IPS DF 6.9 (cell line): ENCODE results near the gene ACSF3.

Source experiments
- DNase-seq: peaks from one replicate; pipeline ENCODE4 v3.0.0-alpha.2; 2013; ENCODE audit warnings: low read depth, low spot score
- H3K27ac ChIP-seq: one replicate; pipeline ENCODE4 v1.5.1; 2013; ENCODE audit warnings: low read length, control low read depth
- H3K27me3 ChIP-seq: 2 replicates; pipeline ENCODE4 v1.6.1; 2013; ENCODE audit warnings: mild to moderate bottlenecking, low read length; ENCODE audit not compliant: control insufficient read depth, insufficient read depth
- H3K36me3 ChIP-seq: 2 replicates; pipeline ENCODE4 v1.6.1; 2013; ENCODE audit warnings: low read length; ENCODE audit not compliant: control insufficient read depth, insufficient read depth
- H3K4me1 ChIP-seq: 2 replicates; pipeline ENCODE4 v1.6.1; 2013; ENCODE audit warnings: low read length; ENCODE audit not compliant: control insufficient read depth, insufficient read depth
- H3K4me3 ChIP-seq: 2 replicates; pipeline ENCODE4 v1.5.1; 2013; ENCODE audit warnings: mild to moderate bottlenecking, low read length
- H3K9me3 ChIP-seq: 2 replicates; pipeline ENCODE4 v1.6.1; 2013; ENCODE audit warnings: low read length, inconsistent platforms; ENCODE audit not compliant: control insufficient read depth, insufficient read depth
- WGBS: extraction: QIAGEN DNeasy Blood & Tissue Kit; methylation state at CpG from one replicate; pipeline ENCODE4 v1.1.7; 2013; ENCODE audit warnings: mixed read lengths, missing lambda C conversion rate; ENCODE audit not compliant: insufficient read length, insufficient coverage; 5-methylcytosine and 5-hydroxymethylcytosine counted together

ACSF3 gene

DNA sequence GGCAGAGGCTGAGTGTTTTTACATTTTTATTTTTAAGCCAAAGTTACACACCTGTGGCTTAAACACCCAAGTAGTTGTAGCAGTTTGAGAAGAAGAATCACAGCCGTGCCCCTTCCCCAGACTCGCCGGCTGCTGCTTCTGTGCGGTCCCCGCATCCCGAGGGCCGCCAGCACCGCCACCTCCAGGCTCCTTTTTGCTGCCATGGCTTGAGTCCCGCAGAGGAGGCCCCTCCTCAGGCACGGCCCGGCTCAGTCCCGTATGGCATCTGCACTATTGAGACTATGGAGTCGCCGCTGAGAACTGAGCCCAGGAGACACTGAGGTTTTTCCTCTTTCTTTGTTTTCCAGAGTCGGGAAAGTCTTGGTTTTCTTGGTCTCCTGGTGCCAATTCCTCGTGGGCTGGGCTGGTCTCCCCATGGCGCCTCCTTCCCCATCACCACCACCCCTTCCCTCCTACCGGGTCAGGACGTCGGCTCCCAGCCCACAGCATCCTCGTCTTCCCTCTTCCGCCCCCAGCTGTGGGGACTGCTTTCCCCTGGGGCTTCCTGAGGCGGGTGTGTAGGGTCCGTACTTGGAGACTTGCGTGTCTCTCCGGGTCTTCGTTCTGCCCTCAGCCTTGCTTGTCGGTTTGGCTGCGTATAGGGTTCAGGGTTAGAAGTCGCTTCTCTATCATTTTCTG lies 45.3 kb downstream of the ACSF3 start:
- Histone ChIP-seq H3K9me3 (no peaks in the 10 kb centered on the region), H3K4me3 (no peak overlapping the region), H3K27me3 (no peaks in the 10 kb centered on the region), H3K27ac (no peak overlapping the region), H3K4me1 (no peaks in the 10 kb centered on the region), H3K36me3 (no peaks in the 10 kb centered on the region)
- no peak for DNase-seq
- no CpG with 5 or more reads among the region's 30 CpGs for WGBS

DNA sequence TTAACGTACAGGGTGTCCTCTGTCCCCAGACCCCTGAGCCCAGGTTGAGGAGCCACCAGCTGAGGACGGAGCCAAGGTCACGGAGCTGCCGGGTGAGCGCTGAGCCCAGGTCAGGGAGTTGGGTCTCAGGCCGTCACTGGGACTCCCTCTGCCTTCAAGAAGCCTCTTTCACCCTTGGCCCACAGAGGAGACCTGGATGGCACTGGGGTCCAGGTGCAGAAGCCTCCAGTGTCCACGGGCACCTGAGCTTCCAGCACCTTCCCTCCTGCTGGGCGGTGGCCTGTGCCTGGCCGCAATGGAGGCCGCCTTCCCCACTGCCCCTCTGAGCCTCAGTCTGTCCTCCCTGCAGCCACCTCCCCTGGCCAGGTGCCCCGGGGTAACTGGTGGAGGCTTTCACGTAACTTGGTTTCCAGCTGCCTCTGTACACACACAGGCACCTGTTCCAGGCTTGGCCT lies 46.3 kb downstream of the ACSF3 start:
- no CpG with 5 or more reads among the region's 12 CpGs for WGBS
- Histone ChIP-seq H3K4me3 (no peak overlapping the region), H3K9me3 (no peaks in the 10 kb centered on the region), H3K27ac (no peak overlapping the region), H3K4me1 (no peaks in the 10 kb centered on the region), H3K36me3 (no peaks in the 10 kb centered on the region), H3K27me3 (no peaks in the 10 kb centered on the region)
- no peak for DNase-seq

DNA sequence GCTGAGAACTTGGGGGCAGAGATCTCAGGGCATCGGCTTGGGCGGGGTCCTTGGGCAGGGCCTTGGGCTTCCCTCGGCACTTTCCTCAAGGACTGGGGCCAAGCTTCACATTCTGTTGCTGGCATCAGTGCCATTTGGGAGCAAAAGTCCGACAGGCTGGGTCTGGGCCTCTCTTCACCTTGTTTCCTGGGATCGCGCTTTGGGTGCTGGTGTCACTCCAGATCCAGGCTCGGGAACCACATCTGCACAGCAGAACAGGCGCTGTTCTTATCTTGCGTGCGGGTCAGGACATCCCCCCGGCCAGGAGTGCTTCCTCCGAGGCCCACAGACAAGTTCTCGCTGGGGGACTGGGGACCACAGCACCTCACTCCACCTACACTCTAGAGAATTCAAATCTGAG lies 46.7 kb downstream of the ACSF3 start:
- Histone ChIP-seq H3K4me3 (no peak overlapping the region), H3K4me1 (no peaks in the 10 kb centered on the region), H3K9me3 (no peaks in the 10 kb centered on the region), H3K27me3 (no peaks in the 10 kb centered on the region), H3K36me3 (no peaks in the 10 kb centered on the region), H3K27ac (no peak overlapping the region)
- no peak for DNase-seq
- no CpG with 5 or more reads among the region's 13 CpGs for WGBS

DNA sequence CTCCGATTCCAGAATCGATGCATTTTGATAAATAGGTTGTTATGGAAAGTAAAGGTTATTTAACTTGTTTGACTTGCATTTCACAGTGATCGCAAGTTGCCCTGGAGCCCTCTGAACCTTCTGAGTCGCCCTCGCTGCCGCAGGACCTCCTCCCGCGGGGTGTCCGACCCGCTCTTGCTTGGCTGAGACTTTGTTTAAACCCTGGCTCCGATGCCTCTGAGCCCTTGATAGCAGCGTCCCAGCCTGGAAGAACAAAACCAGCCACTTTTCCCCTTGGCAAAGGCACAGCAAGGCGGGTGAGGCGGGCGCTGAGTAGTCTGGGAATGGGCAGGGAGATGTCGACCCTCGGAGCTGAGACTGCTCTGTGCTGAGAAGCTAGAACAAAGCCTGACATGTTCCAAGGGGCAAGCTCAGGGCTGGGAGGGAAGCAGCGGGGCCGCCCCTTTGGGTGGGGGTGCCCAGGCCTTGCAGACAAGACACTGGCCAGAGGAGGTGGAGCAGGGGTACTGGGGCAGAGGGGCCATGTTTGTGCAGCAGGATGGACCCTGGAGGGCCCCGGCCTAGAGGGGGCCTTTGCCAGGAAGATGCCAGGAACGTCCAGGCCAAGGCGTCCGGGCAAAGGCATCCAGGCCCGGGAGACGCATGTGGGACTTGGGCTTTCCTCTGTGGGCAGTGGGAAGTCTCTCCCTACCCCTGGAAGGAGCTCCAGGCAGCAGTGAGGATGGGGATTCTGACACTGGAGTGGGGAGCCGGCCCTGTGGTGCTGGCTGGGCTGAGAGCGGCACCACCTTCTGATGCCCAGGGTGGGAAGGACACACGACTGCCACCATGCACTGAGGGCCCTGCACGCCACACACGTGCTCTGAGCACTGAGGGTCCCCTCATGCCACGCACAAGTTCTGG lies 47.6 kb downstream of the ACSF3 start:
- H3K36me3 ChIP-seq, result peaks cover 3% of the 10 kb centered on the region
- no peaks in the 10 kb centered on the region for H3K4me1 ChIP-seq
- no peaks in the 10 kb centered on the region for H3K27me3 ChIP-seq
- no peak overlapping the region for H3K27ac ChIP-seq
- no peaks in the 10 kb centered on the region for H3K9me3 ChIP-seq
- no peak for DNase-seq
- WGBS, result no CpG with 5 or more reads among the region's 31 CpGs
- no peak overlapping the region for H3K4me3 ChIP-seq

DNA sequence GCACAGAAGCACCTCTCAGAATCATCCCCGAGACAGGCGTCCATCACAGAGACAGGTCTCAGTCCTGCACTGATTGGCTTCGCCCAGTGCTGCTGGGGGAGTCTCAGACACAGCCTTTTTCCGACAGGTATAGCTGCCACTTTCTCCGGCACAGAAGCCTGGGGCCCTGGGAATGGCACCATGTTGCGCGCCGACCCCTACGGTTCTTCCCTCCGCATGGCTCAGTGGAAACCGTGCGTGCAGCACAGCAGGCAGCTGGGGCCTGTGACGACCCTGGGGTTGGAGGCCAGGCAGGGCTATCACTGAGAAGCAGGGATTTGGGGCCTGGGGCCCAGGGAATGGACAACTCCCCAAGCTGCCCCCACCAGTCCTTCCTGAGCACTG lies 48.2 kb downstream of the ACSF3 start:
- H3K27ac ChIP-seq, result no peak overlapping the region
- peaks cover 3% of the 10 kb centered on the region for H3K36me3 ChIP-seq
- no peak for DNase-seq
- H3K9me3 ChIP-seq, result no peaks in the 10 kb centered on the region
- no peak overlapping the region for H3K4me3 ChIP-seq
- H3K27me3 ChIP-seq, result no peaks in the 10 kb centered on the region
- WGBS, result no CpG with 5 or more reads among the region's 13 CpGs
- H3K4me1 ChIP-seq, result no peaks in the 10 kb centered on the region

DNA sequence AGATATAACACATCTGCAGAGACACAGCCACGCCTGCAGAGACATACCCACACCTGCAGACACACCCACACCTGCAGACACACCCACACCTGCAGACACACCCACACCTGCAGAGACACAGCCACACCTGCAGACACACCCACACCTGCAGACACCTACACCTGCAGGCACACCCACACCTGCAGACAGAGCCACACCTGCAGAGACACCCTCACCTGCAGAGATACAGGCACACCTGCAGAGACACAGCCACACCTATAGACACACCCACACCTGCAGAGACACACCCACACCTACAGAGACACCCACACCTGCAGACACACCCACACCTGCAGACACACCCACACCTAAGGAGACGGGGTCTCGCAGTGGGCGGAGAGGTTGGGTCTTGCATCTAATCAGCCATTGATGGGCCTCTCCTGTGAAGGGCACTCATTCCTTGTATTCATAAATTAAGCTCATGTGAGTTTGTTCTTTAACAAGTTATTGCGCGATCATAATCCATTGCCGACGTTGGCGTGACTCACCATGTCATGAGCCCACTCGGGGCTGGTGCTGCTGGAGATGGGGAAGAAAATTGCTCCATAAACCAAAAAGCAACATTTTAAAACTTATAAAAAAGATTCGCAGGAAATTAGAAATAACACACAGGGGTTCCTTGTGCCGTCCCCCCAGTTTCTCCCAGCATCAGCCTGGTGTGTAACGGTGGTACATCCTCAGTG lies 49.0 kb downstream of the ACSF3 start:
- H3K9me3 ChIP-seq, result no peaks in the 10 kb centered on the region
- H3K4me3 ChIP-seq, result no peak overlapping the region
- no peaks in the 10 kb centered on the region for H3K4me1 ChIP-seq
- H3K27me3 ChIP-seq, result no peaks in the 10 kb centered on the region
- peaks cover 3% of the 10 kb centered on the region for H3K36me3 ChIP-seq
- no peak overlapping the region for H3K27ac ChIP-seq
- no peak for DNase-seq
- no CpG with 5 or more reads among the region's 13 CpGs for WGBS

DNA sequence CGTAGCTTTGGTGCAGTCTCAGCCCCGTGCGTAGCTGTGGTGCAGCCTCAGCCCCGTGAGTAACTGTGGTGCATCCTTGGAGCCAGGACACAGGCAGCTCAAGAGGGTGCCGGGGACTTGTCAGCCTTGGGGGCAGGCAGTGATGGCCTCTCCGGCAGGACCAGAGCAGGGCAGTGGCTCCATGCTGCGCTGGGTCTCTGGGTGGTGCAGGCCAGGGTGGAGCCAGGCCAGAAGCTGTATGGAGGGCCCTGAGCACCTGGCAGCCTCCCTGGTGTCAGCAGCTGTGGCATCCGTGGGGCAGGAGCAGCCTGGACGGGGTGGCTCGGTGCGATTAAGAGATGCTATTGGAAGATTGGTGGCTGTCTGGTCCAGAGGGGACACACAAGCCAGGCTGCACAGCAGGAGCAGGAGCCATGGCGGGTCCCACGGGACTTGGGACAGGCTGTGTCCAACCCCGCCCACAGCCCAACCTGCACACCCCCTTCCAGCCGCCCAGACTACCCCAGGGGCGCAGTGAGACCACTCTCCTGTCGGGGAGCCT lies 49.6 kb downstream of the ACSF3 start:
- no CpG with 5 or more reads among the region's 17 CpGs for WGBS
- Histone ChIP-seq H3K9me3 (no peaks in the 10 kb centered on the region), H3K27ac (no peak overlapping the region), H3K27me3 (no peaks in the 10 kb centered on the region), H3K36me3 (peaks cover 3% of the 10 kb centered on the region), H3K4me3 (no peak overlapping the region), H3K4me1 (no peaks in the 10 kb centered on the region)
- no peak for DNase-seq

DNA sequence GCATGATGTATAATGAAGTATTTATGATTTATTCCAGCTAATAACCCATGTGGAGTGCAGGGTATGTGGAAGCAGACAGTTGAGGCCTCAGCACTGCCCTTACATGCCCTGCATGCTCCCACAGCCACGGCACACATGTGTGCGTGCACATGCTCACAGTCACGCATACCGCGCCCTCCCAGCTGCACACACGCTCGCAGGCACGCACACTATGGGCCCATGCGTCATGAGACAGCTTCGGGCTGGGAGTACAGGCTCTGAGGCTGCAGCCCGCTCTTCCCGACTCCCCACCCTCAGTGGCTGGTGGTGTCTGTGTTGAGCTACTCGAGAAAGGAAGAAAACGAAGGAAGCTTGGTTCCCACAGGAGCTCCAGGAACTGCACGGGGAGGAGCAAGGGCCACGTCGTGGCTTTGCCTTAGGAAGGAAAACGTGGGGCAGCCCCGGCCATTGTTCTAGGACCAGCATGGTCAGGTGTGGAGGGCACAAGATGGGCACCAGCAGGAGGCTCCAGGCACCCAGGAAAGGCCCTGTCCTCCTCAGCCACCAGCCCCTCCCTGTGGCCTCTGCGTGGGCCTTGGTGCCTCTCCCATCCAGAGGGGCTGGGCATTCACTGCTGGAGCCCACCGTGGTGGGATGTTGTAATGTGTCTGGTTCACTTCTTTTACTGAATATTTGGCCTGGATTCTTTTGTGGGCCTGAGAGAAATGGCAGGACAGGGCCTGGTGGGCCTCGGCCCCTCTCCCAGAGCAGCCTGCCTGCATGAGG lies 50.4 kb downstream of the ACSF3 start:
- Histone ChIP-seq H3K27ac (no peak overlapping the region), H3K4me3 (no peak overlapping the region), H3K36me3 (peaks cover 3% of the 10 kb centered on the region), H3K9me3 (no peaks in the 10 kb centered on the region), H3K27me3 (no peaks in the 10 kb centered on the region), H3K4me1 (no peaks in the 10 kb centered on the region)
- DNase-seq, result no peak
- no CpG with 5 or more reads among the region's 22 CpGs for WGBS

DNA sequence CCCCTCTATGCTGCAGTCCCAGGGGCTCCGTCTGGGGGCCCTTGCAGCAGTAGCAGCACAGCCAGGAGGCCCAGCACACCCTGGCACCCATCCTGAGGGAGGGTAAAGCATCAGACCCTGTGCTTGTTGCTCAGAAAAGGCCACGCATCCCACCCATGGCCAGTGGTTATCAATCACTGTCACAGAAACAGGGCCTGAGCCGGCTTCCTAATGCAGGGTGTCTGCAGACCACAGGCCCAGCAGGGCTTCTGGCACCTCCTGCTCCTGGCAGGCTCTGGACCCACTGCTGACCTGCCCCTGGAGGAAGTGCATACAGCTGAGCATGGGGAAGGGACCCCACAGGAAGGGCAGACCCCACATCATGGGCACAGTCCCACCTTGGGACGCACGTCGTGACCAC lies 51.0 kb downstream of the ACSF3 start:
- no peak for DNase-seq
- H3K27me3 ChIP-seq, result no peaks in the 10 kb centered on the region
- H3K4me3 ChIP-seq, result no peak overlapping the region
- no CpG with 5 or more reads among the region's 6 CpGs for WGBS
- H3K4me1 ChIP-seq, result no peaks in the 10 kb centered on the region
- no peaks in the 10 kb centered on the region for H3K9me3 ChIP-seq
- peaks cover 3% of the 10 kb centered on the region for H3K36me3 ChIP-seq
- no peak overlapping the region for H3K27ac ChIP-seq
